ENCODE results near the gene MPHOSPH8.
"Not testable (repeated sequence)": the region's sequence is repeated elsewhere in the genome, so short reads cannot be mapped to it uniquely, and the experiment has no call there.

The MPHOSPH8 gene

DNA sequence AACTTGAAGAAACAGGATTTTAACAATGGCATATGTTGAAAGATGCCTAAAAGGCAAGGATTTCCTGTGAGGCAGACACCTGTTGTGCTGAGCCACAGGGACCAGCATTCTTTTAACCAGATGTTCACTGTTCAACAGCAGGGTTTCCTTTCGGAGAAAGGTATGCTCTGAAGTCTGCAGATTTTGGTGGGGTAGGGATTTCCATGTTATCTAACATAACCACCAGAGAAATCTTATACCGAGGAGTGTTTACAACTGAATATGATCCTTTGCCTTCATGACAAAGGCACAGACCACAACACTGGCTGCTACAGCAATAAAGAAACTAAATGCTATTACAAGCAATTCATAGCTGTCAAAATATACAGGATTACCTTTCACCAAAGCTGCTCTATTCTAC lies 48.1 kb downstream of the MPHOSPH8 start:
- Histone ChIP-seq H3K9me3 (ENCODE audit: control insufficient read depth, insufficient read depth, low read length) (no peaks in the 10 kb centered on the region), H3K9ac (ENCODE audit: low read depth, low read length) (no peak overlapping the region; the same call in 1 of the 2 replicates), H3K36me3 (ENCODE audit: insufficient read depth, low read length) (no peaks in the 10 kb centered on the region; the same call in 1 of the 2 replicates), H3K4me1 (ENCODE audit: insufficient read depth, low read length) (peaks cover 29% of the 10 kb centered on the region)

- H3K9ac ChIP-seq (ENCODE audit: low read depth, low read length), result no peak overlapping the region
- peaks cover 40% of the 10 kb centered on the region for H3K4me1 ChIP-seq (ENCODE audit: insufficient read depth, low read length)
- no peaks in the 10 kb centered on the region for H3K9me3 ChIP-seq (ENCODE audit: control insufficient read depth, insufficient read depth, low read length)
- H3K36me3 ChIP-seq (ENCODE audit: insufficient read depth, low read length), result 0 out of 2 replicates have a peak, but pooled peaks cover 3% of the 10 kb centered on the region
Observed at GRCh38 chr13:19685034-19685433, 51.6 kb downstream of the MPHOSPH8 start.

GRCh38 chr13:19685437-19685836 lies 52.0 kb downstream of the MPHOSPH8 start:
- Histone ChIP-seq H3K9me3 (ENCODE audit: control insufficient read depth, insufficient read depth, low read length) (no peaks in the 10 kb centered on the region), H3K9ac (ENCODE audit: low read depth, low read length) (no peak overlapping the region), H3K36me3 (ENCODE audit: insufficient read depth, low read length) (0 out of 2 replicates have a peak, but pooled peaks cover 3% of the 10 kb centered on the region), H3K4me1 (ENCODE audit: insufficient read depth, low read length) (peaks cover 40% of the 10 kb centered on the region)

GRCh38 chr13:19691447-19691846 lies 58.0 kb downstream of the MPHOSPH8 start:
- H3K9ac ChIP-seq (ENCODE audit: low read depth, low read length); H3K9me3 ChIP-seq (ENCODE audit: control insufficient read depth, insufficient read depth, low read length): not testable (repeated sequence)
- H3K4me1 ChIP-seq (ENCODE audit: insufficient read depth, low read length), result peaks cover 28% of the 10 kb centered on the region

GRCh38 chr13:19695428-19695827 lies 62.0 kb downstream of the MPHOSPH8 start:
- Histone ChIP-seq H3K4me1 (ENCODE audit: insufficient read depth, low read length) (peaks cover 26% of the 10 kb centered on the region), H3K9ac (ENCODE audit: low read depth, low read length) (no peak overlapping the region), H3K36me3 (ENCODE audit: insufficient read depth, low read length) (no peaks in the 10 kb centered on the region), H3K9me3 (ENCODE audit: control insufficient read depth, insufficient read depth, low read length) (no peaks in the 10 kb centered on the region)

More at GRCh38 chr13:19691447-19691846, 58.0 kb downstream of the MPHOSPH8 start:
- H3K36me3 ChIP-seq (ENCODE audit: insufficient read depth, low read length), result not testable (repeated sequence)

GRCh38 chr13:19695829-19696228 lies 62.4 kb downstream of the MPHOSPH8 start:
- Histone ChIP-seq H3K9ac (ENCODE audit: low read depth, low read length) (no peak overlapping the region), H3K9me3 (ENCODE audit: control insufficient read depth, insufficient read depth, low read length) (no peaks in the 10 kb centered on the region), H3K4me1 (ENCODE audit: insufficient read depth, low read length) (peaks cover 26% of the 10 kb centered on the region), H3K36me3 (ENCODE audit: insufficient read depth, low read length) (no peaks in the 10 kb centered on the region)

GRCh38 chr13:19700963-19701362 lies 67.5 kb downstream of the MPHOSPH8 start:
- not testable (repeated sequence) for H3K36me3 ChIP-seq (ENCODE audit: insufficient read depth, low read length); H3K9me3 ChIP-seq (ENCODE audit: control insufficient read depth, insufficient read depth, low read length); H3K9ac ChIP-seq (ENCODE audit: low read depth, low read length)
- H3K4me1 ChIP-seq (ENCODE audit: insufficient read depth, low read length), result peaks cover 14% of the 10 kb centered on the region

GRCh38 chr13:19701619-19702018 lies 68.2 kb downstream of the MPHOSPH8 start:
- not testable (repeated sequence) for H3K9me3 ChIP-seq (ENCODE audit: control insufficient read depth, insufficient read depth, low read length); H3K4me1 ChIP-seq (ENCODE audit: insufficient read depth, low read length); H3K36me3 ChIP-seq (ENCODE audit: insufficient read depth, low read length); H3K9ac ChIP-seq (ENCODE audit: low read depth, low read length)

GRCh38 chr13:19704256-19704655 lies 70.8 kb downstream of the MPHOSPH8 start:
- H3K4me1 ChIP-seq (ENCODE audit: insufficient read depth, low read length); H3K9ac ChIP-seq (ENCODE audit: low read depth, low read length); H3K9me3 ChIP-seq (ENCODE audit: control insufficient read depth, insufficient read depth, low read length); H3K36me3 ChIP-seq (ENCODE audit: insufficient read depth, low read length): not testable (repeated sequence)

DNA sequence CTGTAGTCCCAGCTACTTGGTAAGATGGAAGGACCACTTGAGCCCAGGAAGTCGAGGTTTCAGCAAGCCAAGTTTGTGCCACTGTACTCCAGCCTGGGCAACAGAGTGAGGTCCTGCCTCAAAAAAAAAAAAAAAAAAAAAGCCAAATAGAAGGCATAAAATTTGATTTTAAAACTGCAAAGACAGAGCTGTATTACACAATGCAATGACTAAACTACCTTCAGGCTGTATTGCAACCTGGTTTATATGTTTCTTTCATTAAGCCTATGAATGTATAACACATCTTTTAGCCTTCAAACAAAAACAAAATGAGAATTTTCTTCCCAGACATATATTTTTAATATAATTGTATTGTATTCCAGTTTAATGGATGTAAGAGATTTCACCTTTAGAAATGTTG lies 75.6 kb downstream of the MPHOSPH8 start:
- not testable (repeated sequence) for H3K9me3 ChIP-seq (ENCODE audit: control insufficient read depth, insufficient read depth, low read length); H3K36me3 ChIP-seq (ENCODE audit: insufficient read depth, low read length); H3K4me1 ChIP-seq (ENCODE audit: insufficient read depth, low read length); H3K9ac ChIP-seq (ENCODE audit: low read depth, low read length)

- not testable (repeated sequence) for H3K4me1 ChIP-seq (ENCODE audit: insufficient read depth, low read length); H3K9me3 ChIP-seq (ENCODE audit: control insufficient read depth, insufficient read depth, low read length); H3K36me3 ChIP-seq (ENCODE audit: insufficient read depth, low read length); H3K9ac ChIP-seq (ENCODE audit: low read depth, low read length)
Observed at GRCh38 chr13:19709782-19710181, 76.3 kb downstream of the MPHOSPH8 start.

DNA sequence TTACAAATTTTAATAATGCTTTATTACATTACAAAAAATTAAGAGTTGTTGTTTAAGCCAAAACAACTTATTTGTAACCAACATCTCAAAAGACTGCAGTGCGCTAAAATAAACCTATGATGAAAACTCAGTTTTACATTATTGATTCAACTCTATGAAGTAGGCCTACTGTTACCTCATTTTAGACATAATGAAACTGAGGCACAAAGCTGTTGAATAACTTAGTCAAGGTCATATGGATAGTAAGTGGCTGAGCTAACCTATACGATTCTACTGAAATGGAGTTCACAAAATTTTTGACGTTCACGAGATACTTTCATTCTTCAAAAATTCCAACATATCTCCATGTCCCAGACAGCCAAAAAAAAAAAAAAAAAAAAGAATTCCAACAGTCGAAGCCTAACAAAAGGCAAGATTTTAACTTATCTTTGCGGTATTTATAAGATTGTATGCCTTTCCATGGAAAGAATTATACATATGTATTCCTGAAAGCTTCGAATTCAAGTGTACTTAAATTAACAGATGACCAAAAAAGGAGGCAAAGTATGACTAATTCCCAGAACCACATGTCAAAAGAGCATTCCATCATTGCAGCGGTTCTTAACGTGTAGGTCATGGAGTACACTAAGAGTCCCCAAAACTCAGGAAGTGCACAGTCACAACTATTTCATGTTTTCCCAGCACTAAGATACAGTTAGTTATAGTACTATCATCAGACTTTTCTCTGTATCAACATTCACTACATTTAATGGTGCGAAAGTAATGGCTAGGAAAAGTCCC lies 79.9 kb downstream of the MPHOSPH8 start:
- Histone ChIP-seq H3K36me3 (ENCODE audit: insufficient read depth, low read length) (no peaks in the 10 kb centered on the region), H3K9me3 (ENCODE audit: control insufficient read depth, insufficient read depth, low read length) (no peaks in the 10 kb centered on the region), H3K4me1 (ENCODE audit: insufficient read depth, low read length) (no peaks in the 10 kb centered on the region), H3K9ac (ENCODE audit: low read depth, low read length) (no peak overlapping the region)

GRCh38 chr13:19720039-19720438 lies 86.6 kb downstream of the MPHOSPH8 start:
- Histone ChIP-seq H3K9me3 (ENCODE audit: control insufficient read depth, insufficient read depth, low read length) (no peaks in the 10 kb centered on the region), H3K9ac (ENCODE audit: low read depth, low read length) (no peak overlapping the region), H3K4me1 (ENCODE audit: insufficient read depth, low read length) (no peaks in the 10 kb centered on the region), H3K36me3 (ENCODE audit: insufficient read depth, low read length) (no peaks in the 10 kb centered on the region)
